GM23338 (cell line): ENCODE measurements around the gene PNPLA3. TPM values are rescaled to one million over a fixed set of nuclear protein-coding genes. Genes with fewer than 3 reads are reported as not detected.
A peak's percentile ranks its signal among the peaks of the same experiment; 100 is the strongest.

Experiments used
- ATAC-seq: fragments of 200-7000 bp; cut with Tn5 transposase; 3 replicates; pipeline ENCODE4 v1.9.1; 2020
- DNase-seq: peaks from one replicate; pipeline ENCODE4 v3.0.0-alpha.2; 2015; ENCODE audit warnings: low spot score
- H2AFZ ChIP-seq: fragments of 200-600 bp; sonication (generic); 2 replicates; pipeline ENCODE4 v1.8.0; 2016; ENCODE audit warnings: antibody characterized with exemption, mild to moderate bottlenecking, moderate library complexity
- H3F3A ChIP-seq: fragments of 200-600 bp; sonication (generic); replicated peaks from 2 replicates; pipeline ENCODE4 v1.8.0; 2017; ENCODE audit warnings: antibody characterized with exemption, mixed run types, low read depth
- H3K27ac ChIP-seq: fragments of 200-600 bp; sonication (generic); 2 replicates; pipeline ENCODE4 v1.6.1; 2016; ENCODE audit warnings: low read depth
- H3K27me3 ChIP-seq: fragments of 200-600 bp; sonication (generic); 2 replicates; pipeline ENCODE4 v1.8.0; 2016; ENCODE audit warnings: mild to moderate bottlenecking, mixed run types, moderate library complexity; ENCODE audit not compliant: insufficient read depth
- H3K36me3 ChIP-seq: fragments of 200-600 bp; sonication (generic); 2 replicates; pipeline ENCODE4 v1.8.0; 2016; ENCODE audit warnings: mild to moderate bottlenecking; ENCODE audit not compliant: insufficient read depth
- H3K4me1 ChIP-seq: fragments of 200-600 bp; sonication (generic); 2 replicates; pipeline ENCODE4 v1.8.0; 2016; ENCODE audit warnings: mild to moderate bottlenecking, moderate library complexity; ENCODE audit not compliant: insufficient read depth
- H3K4me2 ChIP-seq: fragments of 200-600 bp; sonication (generic); 2 replicates; pipeline ENCODE4 v1.7.1; 2017; ENCODE audit warnings: mixed run types
- H3K4me3 ChIP-seq: fragments of 200-600 bp; sonication (generic); 2 replicates; pipeline ENCODE4 v1.6.1; 2016; ENCODE audit warnings: mixed run types
- H3K79me2 ChIP-seq: fragments of 200-600 bp; sonication (generic); replicated peaks from 2 replicates; pipeline ENCODE4 v1.8.0; 2017; ENCODE audit warnings: mild to moderate bottlenecking; ENCODE audit not compliant: insufficient read depth
- H3K9me2 ChIP-seq: fragments of 200-600 bp; sonication (generic); 2 replicates; pipeline ENCODE4 v1.8.0; 2017; ENCODE audit not compliant: insufficient read depth
- H4K20me1 ChIP-seq: fragments of 200-600 bp; sonication (generic); replicated peaks from 2 replicates; pipeline ENCODE4 v1.8.0; 2017; ENCODE audit warnings: mild to moderate bottlenecking; ENCODE audit not compliant: insufficient read depth
- H3K27ac Mint-ChIP-seq: 2 replicates; pipeline ENCODE4 v1.8.0; 2020; ENCODE audit warnings: inconsistent platforms, mild to moderate bottlenecking, moderate library complexity, mixed read lengths
- H3K27me3 Mint-ChIP-seq: 3 replicates; pipeline ENCODE4 v1.8.0; 2022; ENCODE audit warnings: low read depth, mild to moderate bottlenecking, moderate library complexity, mixed read lengths, inconsistent platforms; ENCODE audit not compliant: insufficient read depth, poor library complexity
- H3K36me3 Mint-ChIP-seq: 3 replicates; pipeline ENCODE4 v1.8.0; 2021; ENCODE audit warnings: low read depth, mild to moderate bottlenecking, inconsistent platforms, moderate library complexity, mixed read lengths
- H3K4me1 Mint-ChIP-seq: 3 replicates; pipeline ENCODE4 v1.8.0; 2020; ENCODE audit warnings: mild to moderate bottlenecking, inconsistent platforms, mixed read lengths
- H3K4me3 Mint-ChIP-seq: 3 replicates; pipeline ENCODE4 v1.8.0; 2021; ENCODE audit warnings: moderate library complexity, mild to moderate bottlenecking, inconsistent platforms, mixed read lengths
- H3K9me3 Mint-ChIP-seq: 3 replicates; pipeline ENCODE4 v1.8.0; 2020; ENCODE audit warnings: moderate library complexity, mild to moderate bottlenecking, inconsistent platforms, mixed read lengths
- EZH2phosphoT487 ChIP-seq: fragments of 200-600 bp; sonication (generic); IDR thresholded peaks from one replicate; pipeline ENCODE4 v1.8.1; 2018; ENCODE audit warnings: antibody characterized with exemption; ENCODE audit not compliant: unreplicated experiment
- NANOG ChIP-seq: IDR thresholded peaks from 2 replicates; pipeline ENCODE4 v1.6.1; 2016; ENCODE audit warnings: antibody characterized with exemption, borderline replicate concordance
- POLR2AphosphoS5 ChIP-seq: IDR thresholded peaks from 2 replicates; pipeline ENCODE4 v1.6.1; 2016; ENCODE audit warnings: antibody characterized with exemption, low read depth
- ZNF114 ChIP-seq: fragments of 250-450 bp; sonication (Bioruptor Pico); IDR thresholded peaks from 2 replicates; pipeline ENCODE4 v1.5.0; 2020; ENCODE audit warnings: mild to moderate bottlenecking, moderate library complexity
- polyA plus RNA-seq: library from polyadenylated mRNA; unstranded; fragments of >200 nt; fragmentation: Nextera tagmentation; extraction: Ambion mirVana; gene quantifications from 2 replicates; pipeline ENCODE4 v1.2.1, GENCODE V29; 2016
- total RNA-seq: library from RNA; depleted of rRNA; stranded (reverse); fragments of >200 nt; shearing (Covaris generic); gene quantifications from 2 replicates; pipeline ENCODE4 v1.2.3, GENCODE V29; 2014
- TF ChIP-seq, protein P1 (sequence below), 2 experiments: fragments of 200-600 bp in 1 of 2; sonication (generic) in 1 of 2; conservative IDR thresholded peaks; 2 replicates each; pipeline versions ENCODE4 v1.5.1 to v1.6.1; 2016 to 2017; ENCODE audit warnings: antibody characterized with exemption in 2 of 2, low read depth in 2 of 2, mild to moderate bottlenecking in 2 of 2, moderate library complexity in 1 of 2
- TF ChIP-seq, protein P2 (sequence below): IDR thresholded peaks from one replicate; pipeline ENCODE4 v1.6.1; 2018; ENCODE audit warnings: antibody characterized with exemption; ENCODE audit not compliant: unreplicated experiment
- TF ChIP-seq, protein P3 (sequence below): IDR thresholded peaks from 2 replicates; pipeline ENCODE4 v1.6.1; 2016; ENCODE audit warnings: antibody characterized with exemption

The PNPLA3 gene
- total and polyA plus RNA-seq, 2 experiments from 2014 or later: 17.7 to 23.4 TPM

DNA sequence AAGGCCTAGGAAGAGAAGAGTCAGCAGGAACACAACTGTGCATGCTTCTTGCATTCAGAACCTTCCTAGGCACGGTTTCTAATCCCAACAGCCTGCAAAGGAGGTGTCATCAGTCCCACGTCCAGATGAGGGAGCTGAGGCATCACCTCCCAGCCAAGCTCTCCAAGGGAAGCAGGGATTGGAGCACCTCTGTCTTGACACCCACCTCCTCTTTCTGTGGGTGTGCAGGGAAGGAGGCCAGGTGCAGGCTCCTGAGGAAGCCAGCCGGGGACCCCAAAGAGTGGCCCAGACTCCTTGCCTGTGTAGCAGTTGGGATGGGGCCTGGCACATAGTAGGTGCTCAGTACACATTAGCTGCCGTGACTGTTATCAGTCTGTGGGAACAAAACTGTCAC, 33.7 kb upstream of the PNPLA3 start:
- H3K4me3 Mint-ChIP-seq: no peak overlapping the region
- H3K27me3 Mint-ChIP-seq: peaks cover 17% of the 10 kb centered on the region
- Histone ChIP-seq H3F3A (no peaks in the 10 kb centered on the region; the same call in 1 of the 2 replicates), H2AFZ (no peak overlapping the region), H3K4me1 (no peaks in the 10 kb centered on the region), H3K27ac (no peak overlapping the region), H3K4me3 (no peak overlapping the region), H4K20me1 (peaks cover 3% of the 10 kb centered on the region; the same call in 1 of the 2 replicates), H3K9me2 (no peaks in the 10 kb centered on the region), H3K4me2 (no peak overlapping the region), H3K36me3 (no peaks in the 10 kb centered on the region; the same call in 1 of the 2 replicates), H3K79me2 (no peaks in the 10 kb centered on the region), H3K27me3 (peaks cover 6% of the 10 kb centered on the region)
- ATAC-seq: no peak
- peak; percentile 24 for DNase-seq
- peaks cover 6% of the 10 kb centered on the region; the same call in 1 of the 3 replicates for H3K4me1 Mint-ChIP-seq
- no peak overlapping the region for H3K27ac Mint-ChIP-seq
- peaks cover 11% of the 10 kb centered on the region for H3K36me3 Mint-ChIP-seq
- TF ChIP-seq, protein P1, sequence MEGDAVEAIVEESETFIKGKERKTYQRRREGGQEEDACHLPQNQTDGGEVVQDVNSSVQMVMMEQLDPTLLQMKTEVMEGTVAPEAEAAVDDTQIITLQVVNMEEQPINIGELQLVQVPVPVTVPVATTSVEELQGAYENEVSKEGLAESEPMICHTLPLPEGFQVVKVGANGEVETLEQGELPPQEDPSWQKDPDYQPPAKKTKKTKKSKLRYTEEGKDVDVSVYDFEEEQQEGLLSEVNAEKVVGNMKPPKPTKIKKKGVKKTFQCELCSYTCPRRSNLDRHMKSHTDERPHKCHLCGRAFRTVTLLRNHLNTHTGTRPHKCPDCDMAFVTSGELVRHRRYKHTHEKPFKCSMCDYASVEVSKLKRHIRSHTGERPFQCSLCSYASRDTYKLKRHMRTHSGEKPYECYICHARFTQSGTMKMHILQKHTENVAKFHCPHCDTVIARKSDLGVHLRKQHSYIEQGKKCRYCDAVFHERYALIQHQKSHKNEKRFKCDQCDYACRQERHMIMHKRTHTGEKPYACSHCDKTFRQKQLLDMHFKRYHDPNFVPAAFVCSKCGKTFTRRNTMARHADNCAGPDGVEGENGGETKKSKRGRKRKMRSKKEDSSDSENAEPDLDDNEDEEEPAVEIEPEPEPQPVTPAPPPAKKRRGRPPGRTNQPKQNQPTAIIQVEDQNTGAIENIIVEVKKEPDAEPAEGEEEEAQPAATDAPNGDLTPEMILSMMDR (conservative IDR thresholded peaks at IDR 0.05; ENCODE audit: low read depth in 2 of 2): peak in 1 of 2 experiments; percentile 49; a peak in 2 of 4 replicates
- TF ChIP-seq EZH2phosphoT487 (no peak), NANOG (no peak)
- TF ChIP-seq, protein P2, sequence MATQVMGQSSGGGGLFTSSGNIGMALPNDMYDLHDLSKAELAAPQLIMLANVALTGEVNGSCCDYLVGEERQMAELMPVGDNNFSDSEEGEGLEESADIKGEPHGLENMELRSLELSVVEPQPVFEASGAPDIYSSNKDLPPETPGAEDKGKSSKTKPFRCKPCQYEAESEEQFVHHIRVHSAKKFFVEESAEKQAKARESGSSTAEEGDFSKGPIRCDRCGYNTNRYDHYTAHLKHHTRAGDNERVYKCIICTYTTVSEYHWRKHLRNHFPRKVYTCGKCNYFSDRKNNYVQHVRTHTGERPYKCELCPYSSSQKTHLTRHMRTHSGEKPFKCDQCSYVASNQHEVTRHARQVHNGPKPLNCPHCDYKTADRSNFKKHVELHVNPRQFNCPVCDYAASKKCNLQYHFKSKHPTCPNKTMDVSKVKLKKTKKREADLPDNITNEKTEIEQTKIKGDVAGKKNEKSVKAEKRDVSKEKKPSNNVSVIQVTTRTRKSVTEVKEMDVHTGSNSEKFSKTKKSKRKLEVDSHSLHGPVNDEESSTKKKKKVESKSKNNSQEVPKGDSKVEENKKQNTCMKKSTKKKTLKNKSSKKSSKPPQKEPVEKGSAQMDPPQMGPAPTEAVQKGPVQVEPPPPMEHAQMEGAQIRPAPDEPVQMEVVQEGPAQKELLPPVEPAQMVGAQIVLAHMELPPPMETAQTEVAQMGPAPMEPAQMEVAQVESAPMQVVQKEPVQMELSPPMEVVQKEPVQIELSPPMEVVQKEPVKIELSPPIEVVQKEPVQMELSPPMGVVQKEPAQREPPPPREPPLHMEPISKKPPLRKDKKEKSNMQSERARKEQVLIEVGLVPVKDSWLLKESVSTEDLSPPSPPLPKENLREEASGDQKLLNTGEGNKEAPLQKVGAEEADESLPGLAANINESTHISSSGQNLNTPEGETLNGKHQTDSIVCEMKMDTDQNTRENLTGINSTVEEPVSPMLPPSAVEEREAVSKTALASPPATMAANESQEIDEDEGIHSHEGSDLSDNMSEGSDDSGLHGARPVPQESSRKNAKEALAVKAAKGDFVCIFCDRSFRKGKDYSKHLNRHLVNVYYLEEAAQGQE: no peak
- H3K9me3 Mint-ChIP-seq: no peaks in the 10 kb centered on the region

DNA sequence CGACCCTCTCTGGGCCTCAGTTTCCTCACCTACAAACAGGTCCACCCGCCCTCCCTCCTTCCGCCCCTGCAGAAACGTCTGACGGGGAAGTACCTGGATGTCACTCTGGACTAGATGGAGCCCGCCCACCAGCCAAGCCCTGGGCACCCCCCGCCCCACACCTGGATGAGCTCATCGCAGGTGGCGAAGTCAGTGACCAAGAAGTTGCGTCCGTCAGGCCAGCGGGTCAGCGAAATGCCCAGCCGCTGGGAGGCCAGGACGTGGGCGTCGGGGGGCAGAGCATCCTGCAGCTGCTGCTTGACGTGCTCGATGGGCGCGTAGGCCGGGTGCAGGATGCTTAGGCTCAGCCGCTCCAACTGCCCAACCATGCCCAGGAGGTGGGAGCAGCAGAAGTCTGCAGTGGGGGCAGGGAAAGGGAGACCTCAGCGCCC, 32.7 kb upstream of the PNPLA3 start:
- Histone ChIP-seq H3K4me3 (peak overlapping the region; percentile 89), H3K36me3 (no peaks in the 10 kb centered on the region; the same call in 1 of the 2 replicates), H3F3A (no peaks in the 10 kb centered on the region; the same call in 1 of the 2 replicates), H3K4me2 (peak overlapping the region; percentile 92), H2AFZ (peak overlapping the region; percentile 99), H4K20me1 (peaks cover 3% of the 10 kb centered on the region; the same call in 1 of the 2 replicates), H3K27ac (no peak overlapping the region), H3K4me1 (no peaks in the 10 kb centered on the region), H3K9me2 (no peaks in the 10 kb centered on the region), H3K27me3 (peaks cover 6% of the 10 kb centered on the region), H3K79me2 (no peaks in the 10 kb centered on the region)
- peak overlapping the region; percentile 82 for H3K4me3 Mint-ChIP-seq
- H3K4me1 Mint-ChIP-seq: peaks cover 6% of the 10 kb centered on the region; the same call in 2 of the 3 replicates
- H3K9me3 Mint-ChIP-seq: no peaks in the 10 kb centered on the region
- TF ChIP-seq POLR2AphosphoS5: no peak
- no peak for TF ChIP-seq NANOG
- TF ChIP-seq, protein P3, sequence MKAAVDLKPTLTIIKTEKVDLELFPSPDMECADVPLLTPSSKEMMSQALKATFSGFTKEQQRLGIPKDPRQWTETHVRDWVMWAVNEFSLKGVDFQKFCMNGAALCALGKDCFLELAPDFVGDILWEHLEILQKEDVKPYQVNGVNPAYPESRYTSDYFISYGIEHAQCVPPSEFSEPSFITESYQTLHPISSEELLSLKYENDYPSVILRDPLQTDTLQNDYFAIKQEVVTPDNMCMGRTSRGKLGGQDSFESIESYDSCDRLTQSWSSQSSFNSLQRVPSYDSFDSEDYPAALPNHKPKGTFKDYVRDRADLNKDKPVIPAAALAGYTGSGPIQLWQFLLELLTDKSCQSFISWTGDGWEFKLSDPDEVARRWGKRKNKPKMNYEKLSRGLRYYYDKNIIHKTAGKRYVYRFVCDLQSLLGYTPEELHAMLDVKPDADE: no peak
- no peak for TF ChIP-seq EZH2phosphoT487
- no peak for TF ChIP-seq ZNF114 (CRISPR knock-in tag)
- TF ChIP-seq, protein P1 (conservative IDR thresholded peaks at IDR 0.05; ENCODE audit: low read depth in 2 of 2): no peak
- H3K27me3 Mint-ChIP-seq: peaks cover 14% of the 10 kb centered on the region
- ATAC-seq: peak; percentile 16
- DNase-seq: peak; percentile 61
- H3K27ac Mint-ChIP-seq: no peak overlapping the region
- H3K36me3 Mint-ChIP-seq: peaks cover 3% of the 10 kb centered on the region; the same call in 1 of the 3 replicates
